IMR-90 (cell line): ENCODE results near the gene RTN4IP1. TPM values are rescaled to one million over a fixed set of nuclear protein-coding genes. Genes with fewer than 3 reads are reported as not detected.

Experiments used
- ATAC-seq: fragments of 200-7000 bp; cut with Tn5 transposase; 2 replicates; pipeline ENCODE4 v1.9.1; 2020; ENCODE audit warnings: low read depth, mild to moderate bottlenecking, moderate library complexity
- BruUV-seq: library from RNA; stranded (reverse); fragments of 400-500 nt; replicated peaks from 2 replicates; lab custom pipeline; 2021; lab: Mats Ljungman, UMichigan
- CTCF ChIA-PET: fragments of 300-600 bp; formaldehyde crosslinking; extraction: SDS; loops from one replicate; lab custom pipeline; 2021; ENCODE audit warnings: antibody characterized with exemption; lab: Yijun Ruan, JAX
- POLR2A ChIA-PET: fragments of 300-600 bp; sonication (Branson Sonifier 250); formaldehyde crosslinking; loops from one replicate; lab custom pipeline; 2022; ENCODE audit warnings: antibody characterized with exemption; ENCODE audit not compliant: unreplicated experiment; lab: Charles Lee
- DNase-seq: peaks from one replicate; pipeline ENCODE4 v3.0.0; 2013
- H2AFZ ChIP-seq: replicated peaks from 2 replicates; pipeline ENCODE3; 2013; ENCODE audit warnings: low read length, mild to moderate bottlenecking; ENCODE audit not compliant: poor library complexity
- H2AK5ac ChIP-seq: 2 replicates; pipeline ENCODE4 v1.6.1; 2013; ENCODE audit warnings: low read depth, low read length, inconsistent platforms
- H2AK9ac ChIP-seq: replicated peaks from 2 replicates; pipeline ENCODE3; 2013; ENCODE audit warnings: mild to moderate bottlenecking, low read depth, low read length, moderate library complexity; ENCODE audit not compliant: poor library complexity
- H2BK120ac ChIP-seq: 2 replicates; pipeline ENCODE4 v1.6.1; 2013; ENCODE audit warnings: low read depth, low read length, inconsistent platforms
- H2BK15ac ChIP-seq: 3 replicates; pipeline ENCODE4 v1.6.1; 2013; ENCODE audit warnings: low read depth, low read length, inconsistent platforms
- H2BK20ac ChIP-seq: 2 replicates; pipeline ENCODE4 v1.6.1; 2013; ENCODE audit warnings: low read depth, mild to moderate bottlenecking, inconsistent platforms, low read length, moderate library complexity
- H2BK5ac ChIP-seq: 2 replicates; pipeline ENCODE4 v1.6.1; 2013; ENCODE audit warnings: mild to moderate bottlenecking, low read depth, low read length, inconsistent platforms; ENCODE audit not compliant: poor library complexity, severe bottlenecking
- H3K14ac ChIP-seq: replicated peaks from 2 replicates; pipeline ENCODE4 v1.6.1; 2013; ENCODE audit warnings: low read depth, low read length, inconsistent platforms
- H3K18ac ChIP-seq: 2 replicates; pipeline ENCODE4 v1.6.1; 2013; ENCODE audit warnings: low read depth, low read length, control low read depth
- H3K23ac ChIP-seq: 2 replicates; pipeline ENCODE4 v1.6.1; 2013; ENCODE audit warnings: low read depth, low read length, inconsistent platforms
- H3K27ac ChIP-seq: 2 replicates; pipeline ENCODE4 v1.5.1; 2013; ENCODE audit warnings: mild to moderate bottlenecking, control low read depth, low read length; ENCODE audit not compliant: insufficient read depth
- H3K27me3 ChIP-seq: 2 replicates; pipeline ENCODE4 v1.6.1; 2013; ENCODE audit warnings: low read length; ENCODE audit not compliant: control insufficient read depth, insufficient read depth
- H3K36me3 ChIP-seq: 2 replicates; pipeline ENCODE4 v1.6.1; 2013; ENCODE audit warnings: low read length, mixed read lengths; ENCODE audit not compliant: control insufficient read depth, insufficient read depth
- H3K4ac ChIP-seq: 2 replicates; pipeline ENCODE4 v1.6.1; 2013; ENCODE audit warnings: low read depth, low read length, inconsistent platforms
- H3K4me1 ChIP-seq: 2 replicates; pipeline ENCODE4 v1.6.1; 2013; ENCODE audit warnings: low read length, mixed read lengths; ENCODE audit not compliant: control insufficient read depth, insufficient read depth
- H3K4me2 ChIP-seq: 2 replicates; pipeline ENCODE4 v1.6.1; 2013; ENCODE audit warnings: low read depth, mild to moderate bottlenecking, control low read depth, low read length, moderate library complexity
- H3K4me3 ChIP-seq: 2 replicates; pipeline ENCODE4 v1.5.1; 2013; ENCODE audit warnings: low read depth, mild to moderate bottlenecking, control low read depth, low read length, moderate library complexity; ENCODE audit not compliant: insufficient read depth
- H3K56ac ChIP-seq: 2 replicates; pipeline ENCODE4 v1.6.1; 2013; ENCODE audit warnings: low read length, inconsistent platforms; ENCODE audit not compliant: insufficient read depth; ENCODE audit errors: extremely low read depth
- H3K79me1 ChIP-seq, 2 experiments: 2 replicates each; pipeline ENCODE4 v1.6.1; 2013; ENCODE audit warnings: low read length in 2 of 2, inconsistent platforms in 1 of 2, low read depth in 1 of 2
- H3K9ac ChIP-seq: 2 replicates; pipeline ENCODE4 v1.6.1; 2013; ENCODE audit warnings: low read depth, low read length, control low read depth
- H3K9me1 ChIP-seq: 2 replicates; pipeline ENCODE4 v1.6.1; 2013; ENCODE audit warnings: low read length, inconsistent platforms; ENCODE audit not compliant: insufficient read depth
- H3K9me3 ChIP-seq: 2 replicates; pipeline ENCODE4 v1.6.1; 2013; ENCODE audit warnings: low read length; ENCODE audit not compliant: control insufficient read depth, insufficient read depth
- H4K20me1 ChIP-seq: 2 replicates; pipeline ENCODE4 v1.6.1; 2013; ENCODE audit warnings: low read length, inconsistent platforms; ENCODE audit not compliant: insufficient read depth
- H4K5ac ChIP-seq: 2 replicates; pipeline ENCODE4 v1.6.1; 2013; ENCODE audit warnings: mild to moderate bottlenecking, low read depth, low read length, control low read depth
- H4K8ac ChIP-seq, 2 experiments: 2 replicates each; pipeline ENCODE4 v1.6.1; 2013; ENCODE audit warnings: low read depth in 2 of 2, low read length in 2 of 2, control low read depth in 1 of 2, inconsistent platforms in 1 of 2
- H4K91ac ChIP-seq: 2 replicates; pipeline ENCODE4 v1.6.1; 2013; ENCODE audit warnings: low read depth, low read length, inconsistent platforms; ENCODE audit not compliant: insufficient read depth
- BHLHE40 ChIP-seq: fragments of 150-350 bp; IDR thresholded peaks from 2 replicates; pipeline ENCODE4 v1.6.1; 2016; ENCODE audit warnings: mild to moderate bottlenecking, low read depth, low read length
- CEBPB ChIP-seq: IDR thresholded peaks from 2 replicates; pipeline ENCODE4 v1.6.1; 2012; ENCODE audit warnings: low read depth, low read length, improper control_type of control experiment
- CHD1 ChIP-seq: IDR thresholded peaks from 2 replicates; pipeline ENCODE4 v1.6.1; 2012; ENCODE audit warnings: low read depth, low read length, improper control_type of control experiment
- CTCF ChIP-seq: conservative IDR thresholded peaks from 2 replicates; pipeline ENCODE4 v1.5.1; 2012; ENCODE audit warnings: mild to moderate bottlenecking, low read depth, low read length, improper control_type of control experiment
- ELK1 ChIP-seq: fragments of 150-350 bp; IDR thresholded peaks from 2 replicates; pipeline ENCODE4 v1.6.1; 2016; ENCODE audit warnings: low read depth, mild to moderate bottlenecking, low read length, moderate library complexity, borderline replicate concordance
- FOS ChIP-seq: fragments of 150-350 bp; IDR thresholded peaks from 2 replicates; pipeline ENCODE4 v1.6.1; 2016; ENCODE audit warnings: low read depth, low read length
- MAFK ChIP-seq: IDR thresholded peaks from 2 replicates; pipeline ENCODE4 v1.6.1; 2012; ENCODE audit warnings: low read depth, low read length, improper control_type of control experiment
- MAZ ChIP-seq: IDR thresholded peaks from 2 replicates; pipeline ENCODE4 v1.6.1; 2012; ENCODE audit warnings: low read depth, mild to moderate bottlenecking, low read length, improper control_type of control experiment, moderate library complexity, borderline replicate concordance
- MXI1 ChIP-seq: IDR thresholded peaks from 2 replicates; pipeline ENCODE4 v1.6.1; 2012; ENCODE audit warnings: low read depth, mild to moderate bottlenecking, low read length, moderate library complexity, borderline replicate concordance
- NFE2L2 ChIP-seq: fragments of 150-350 bp; IDR thresholded peaks from 2 replicates; pipeline ENCODE4 v1.6.1; 2016; ENCODE audit warnings: low read depth, mild to moderate bottlenecking, low read length
- POLR2A ChIP-seq: IDR thresholded peaks from 2 replicates; pipeline ENCODE4 v1.6.1; 2012; ENCODE audit warnings: mild to moderate bottlenecking, low read depth, low read length
- RAD21 ChIP-seq: IDR thresholded peaks from 2 replicates; pipeline ENCODE4 v1.6.1; 2012; ENCODE audit warnings: low read length, improper control_type of control experiment
- RCOR1 ChIP-seq: IDR thresholded peaks from 2 replicates; pipeline ENCODE4 v1.6.1; 2012; ENCODE audit warnings: mild to moderate bottlenecking, low read length, improper control_type of control experiment; ENCODE audit not compliant: insufficient replicate concordance
- RFX5 ChIP-seq: IDR thresholded peaks from 2 replicates; pipeline ENCODE4 v1.8.0; 2012; ENCODE audit warnings: low read depth, mild to moderate bottlenecking, low read length, moderate library complexity
- SMC3 ChIP-seq: fragments of 150-350 bp; IDR thresholded peaks from 2 replicates; pipeline ENCODE4 v1.6.1; 2016; ENCODE audit warnings: low read depth, mild to moderate bottlenecking, antibody characterized with exemption, low read length, moderate library complexity
- USF2 ChIP-seq: fragments of 150-350 bp; IDR thresholded peaks from 2 replicates; pipeline ENCODE4 v1.6.1; 2017; ENCODE audit warnings: mild to moderate bottlenecking, antibody characterized with exemption, low read length, low read depth
- WGBS, 2 experiments: methylation state at CpG; one replicate each; pipeline versions ENCODE4 v1.1.5 to v1.1.7; 2013; ENCODE audit warnings: missing lambda C conversion rate in 2 of 2; ENCODE audit not compliant: insufficient read length in 1 of 2; ENCODE audit errors: extremely low coverage in 2 of 2; 5-methylcytosine and 5-hydroxymethylcytosine counted together
- dilution Hi-C: fragments of 300-500 bp; cut with HindIII; formaldehyde crosslinking; loops from one replicate; pipeline ENCODE4 v1.14.3; 2018; ENCODE audit warnings: low sequenced_read_pairs; ENCODE audit not compliant: unreplicated experiment
- in situ Hi-C: fragments of 300-500 bp; cut with MboI; formaldehyde crosslinking; loops from 3 replicates; pipeline ENCODE4 v1.14.3; 2019; ENCODE audit warnings: low sequenced_read_pairs, inconsistent platforms, mixed read lengths
- intact Hi-C: fragments of 100-400 bp; cut with micrococcal nuclease; formaldehyde crosslinking; loops from 2 replicates; pipeline ENCODE4 v1.10.0; 2022
- polyA plus RNA-seq, 3 experiments: library from polyadenylated mRNA; depleted of rRNA; stranded (reverse); fragments of >200 nt; gene quantifications; 2 replicates each; pipeline ENCODE4 v1.2.3, GENCODE V29; 2012; ENCODE audit warnings: low replicate concordance in 1 of 3
- total RNA-seq: library from RNA; depleted of rRNA; stranded (reverse); fragments of >200 nt; gene quantifications from 2 replicates; pipeline ENCODE4 v1.2.3, GENCODE V29; 2012

RTN4IP1 gene
- total and polyA plus RNA-seq, 2 of the 4 experiments (the other 2 are of a cell fraction) = 5.7 to 9.9 TPM

DNA sequence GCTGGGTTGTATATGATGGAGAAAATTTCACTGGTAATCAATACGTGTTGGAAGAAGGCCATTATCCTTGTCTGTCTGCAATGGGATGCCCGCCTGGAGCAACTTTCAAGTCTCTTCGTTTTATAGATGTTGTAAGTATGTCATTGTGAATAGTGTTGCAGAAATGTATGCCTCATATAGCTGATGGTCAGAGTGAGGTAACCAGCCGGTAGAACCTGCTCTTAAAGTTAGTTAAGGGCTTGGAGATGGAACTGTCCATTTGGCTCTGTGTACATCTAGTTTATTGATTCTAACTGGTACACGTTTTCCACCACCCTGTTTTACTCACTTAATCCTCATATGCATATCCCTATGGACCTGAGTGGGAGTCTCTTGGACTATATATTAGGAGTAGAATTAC, 73.5 kb downstream of the RTN4IP1 start:
- Histone ChIP-seq H2AK5ac (no peak overlapping the region), H3K4me1 (no peaks in the 10 kb centered on the region; the same call in 1 of the 2 replicates), H3K4me3 (no peak overlapping the region), H4K20me1 (no peaks in the 10 kb centered on the region), H3K18ac (no peak overlapping the region), H3K9me1 (0 out of 2 replicates have a peak, but pooled peaks cover 5% of the 10 kb centered on the region), H3K27me3 (no peaks in the 10 kb centered on the region), H3K56ac (no peak overlapping the region), H3K4ac (no peak overlapping the region), H2AK9ac (no peak overlapping the region), H4K91ac (no peak overlapping the region), H4K8ac (no peak overlapping the region), H3K79me1 (no peaks in the 10 kb centered on the region), H3K27ac (no peak overlapping the region), H3K9ac (no peak overlapping the region), H2BK20ac (no peak overlapping the region), H3K23ac (no peak overlapping the region), H4K5ac (no peak overlapping the region), H3K4me2 (no peak overlapping the region), H2BK15ac (no peak overlapping the region), H2BK5ac (no peak overlapping the region), H3K36me3 (no peaks in the 10 kb centered on the region), H2AFZ (no peak overlapping the region), H3K9me3 (no peaks in the 10 kb centered on the region), H2BK120ac (no peak overlapping the region), H3K14ac (no peak overlapping the region)
- WGBS, 2 experiments = 100% methylated on average over 2 of the region's 5 CpGs; no CpG with 5 or more reads in 1 of the 2 experiments
- ChIA-PET POLR2A (no interaction called here), CTCF (no interaction called here)
- intact Hi-C loops = loop anchor here (2.0 kb wide), 2 partner anchors 45 to 109 kb away; no protein-coding TSS in a partner anchor
- TF ChIP-seq RCOR1 (no peak), CEBPB (no peak), POLR2A (no peak), MXI1 (no peak), CHD1 (no peak), FOS (no peak), USF2 (no peak), ELK1 (no peak), NFE2L2 (no peak), SMC3 (no peak), RFX5 (no peak), RAD21 (no peak), MAZ (no peak), BHLHE40 (no peak), CTCF (no peak), MAFK (no peak)
- in situ Hi-C loops = no loop called here
- no TSS peak for BruUV-seq
- DNase-seq (no peak), ATAC-seq (no peak)
- dilution Hi-C loops = loop anchor here (25.0 kb wide), 1 partner anchor 118 kb away; no protein-coding TSS in a partner anchor
